Activated naive CD4-positive, alpha-beta T cell treated with anti-CD3 and anti-CD28 coated beads, Interleukin-2, amount 10 ng/mL, durations not matched to agents 7 days and 5 days (primary cell): ENCODE results near the gene LENG1.

Experiments
- CTCF ChIA-PET: fragments of 350-600 bp; sonication (Branson Sonifier 250); formaldehyde crosslinking; loops from one replicate; lab custom pipeline; 2021; ENCODE audit warnings: antibody characterized with exemption; lab: Charles Lee
- DNase-seq: peaks from one replicate; pipeline ENCODE4 v3.0.0-alpha.2; 2020
- H3K27ac Mint-ChIP-seq: one replicate; pipeline ENCODE4 v1.8.0; 2021; ENCODE audit warnings: mild to moderate bottlenecking, moderate library complexity, mixed read lengths
- H3K27me3 Mint-ChIP-seq: one replicate; pipeline ENCODE4 v1.8.0; 2021; ENCODE audit warnings: mild to moderate bottlenecking, mixed read lengths
- H3K36me3 Mint-ChIP-seq: one replicate; pipeline ENCODE4 v1.8.0; 2021; ENCODE audit warnings: mixed read lengths
- H3K4me1 Mint-ChIP-seq: one replicate; pipeline ENCODE4 v1.8.0; 2021; ENCODE audit warnings: mixed read lengths
- H3K4me3 Mint-ChIP-seq: one replicate; pipeline ENCODE4 v1.8.0; 2021; ENCODE audit warnings: mild to moderate bottlenecking, moderate library complexity, mixed read lengths
- H3K9me3 Mint-ChIP-seq: one replicate; pipeline ENCODE4 v1.8.0; 2021; ENCODE audit warnings: mixed read lengths

The LENG1 gene

GRCh38 chr19:54165222-54165621, 5.7 kb upstream of the LENG1 start:
- no peak overlapping the region for H3K4me3 Mint-ChIP-seq
- H3K27me3 Mint-ChIP-seq, result peaks cover 42% of the 10 kb centered on the region
- peaks cover 52% of the 10 kb centered on the region for H3K4me1 Mint-ChIP-seq
- no peak overlapping the region for H3K27ac Mint-ChIP-seq
- peaks cover 6% of the 10 kb centered on the region for H3K36me3 Mint-ChIP-seq
- no peaks in the 10 kb centered on the region for H3K9me3 Mint-ChIP-seq
- no peak for DNase-seq
- CTCF ChIA-PET, result interaction anchor here (1.1 to 1.5 kb wide), 2 partner anchors 28 to 65 kb away, joined by 3 to 4 read pairs; no protein-coding TSS in a partner anchor

GRCh38 chr19:54164369-54165068, 5.0 kb upstream of the LENG1 start:
- Mint-ChIP-seq H3K36me3 (peaks cover 6% of the 10 kb centered on the region), H3K4me1 (peaks cover 57% of the 10 kb centered on the region), H3K27ac (peak overlapping the region; percentile 19), H3K4me3 (peak overlapping the region; percentile 71), H3K9me3 (no peaks in the 10 kb centered on the region), H3K27me3 (peaks cover 42% of the 10 kb centered on the region)
- peak; percentile 80 for DNase-seq
- CTCF ChIA-PET, result interaction anchor here (1.1 to 1.5 kb wide), 2 partner anchors 28 to 66 kb away, joined by 3 to 4 read pairs; no protein-coding TSS in a partner anchor

- peak overlapping the region; percentile 83 for H3K27ac Mint-ChIP-seq
Measured at GRCh38 chr19:54162884-54163283, 3.4 kb upstream of the LENG1 start.

GRCh38 chr19:54162241-54162805, 2.8 kb upstream of the LENG1 start:
- Mint-ChIP-seq H3K27ac (peak overlapping the region; percentile 83), H3K27me3 (peaks cover 42% of the 10 kb centered on the region), H3K4me1 (peaks cover 68% of the 10 kb centered on the region), H3K9me3 (no peaks in the 10 kb centered on the region), H3K4me3 (peak overlapping the region; percentile 78), H3K36me3 (peaks cover 11% of the 10 kb centered on the region)
- DNase-seq, result peak; percentile 89
- CTCF ChIA-PET, result no interaction called here

More at GRCh38 chr19:54162884-54163283, 3.4 kb upstream of the LENG1 start:
- peaks cover 65% of the 10 kb centered on the region for H3K4me1 Mint-ChIP-seq
- CTCF ChIA-PET, result no interaction called here
- peak overlapping the region; percentile 78 for H3K4me3 Mint-ChIP-seq
- H3K27me3 Mint-ChIP-seq, result peaks cover 42% of the 10 kb centered on the region
- peaks cover 9% of the 10 kb centered on the region for H3K36me3 Mint-ChIP-seq
- no peak for DNase-seq
- no peaks in the 10 kb centered on the region for H3K9me3 Mint-ChIP-seq

GRCh38 chr19:54160854-54161253, 1.3 kb upstream of the LENG1 start:
- Mint-ChIP-seq H3K27ac (peak overlapping the region; percentile 98), H3K4me1 (peaks cover 79% of the 10 kb centered on the region), H3K27me3 (peaks cover 29% of the 10 kb centered on the region), H3K4me3 (peak overlapping the region; percentile 94), H3K9me3 (no peaks in the 10 kb centered on the region), H3K36me3 (peaks cover 21% of the 10 kb centered on the region)
- no peak for DNase-seq
- CTCF ChIA-PET, result no interaction called here

- DNase-seq, result peak; percentile 34
- H3K27ac Mint-ChIP-seq, result peak overlapping the region; percentile 98
- peaks cover 23% of the 10 kb centered on the region for H3K36me3 Mint-ChIP-seq
- peaks cover 79% of the 10 kb centered on the region for H3K4me1 Mint-ChIP-seq
- H3K4me3 Mint-ChIP-seq, result peak overlapping the region; percentile 94
- no peaks in the 10 kb centered on the region for H3K9me3 Mint-ChIP-seq
- H3K27me3 Mint-ChIP-seq, result peaks cover 24% of the 10 kb centered on the region
- CTCF ChIA-PET, result interaction anchor here (0.6 to 1.4 kb wide), 3 partner anchors 10 to 231 kb away, joined by 3 to 5 read pairs (median 3); partner anchors contain the start of gene MBOAT7
Measured at GRCh38 chr19:54160182-54160811, 776 bp upstream of the LENG1 start.

GRCh38 chr19:54158812-54159351, 639 bp downstream of the LENG1 start:
- Mint-ChIP-seq H3K27ac (peak overlapping the region; percentile 98), H3K4me3 (peak overlapping the region; percentile 94), H3K9me3 (no peaks in the 10 kb centered on the region), H3K27me3 (peaks cover 11% of the 10 kb centered on the region), H3K36me3 (peaks cover 31% of the 10 kb centered on the region), H3K4me1 (peaks cover 78% of the 10 kb centered on the region)
- DNase-seq, result peak; percentile 61
- CTCF ChIA-PET, result interaction anchor here (1.0 to 1.6 kb wide), 6 partner anchors 10 to 232 kb away, joined by 3 to 5 read pairs (median 4); partner anchors contain the start of genes CNOT3 and MBOAT7

- Mint-ChIP-seq H3K27me3 (no peaks in the 10 kb centered on the region), H3K36me3 (peaks cover 43% of the 10 kb centered on the region), H3K27ac (no peak overlapping the region), H3K4me3 (peak overlapping the region; percentile 19), H3K4me1 (peaks cover 64% of the 10 kb centered on the region), H3K9me3 (no peaks in the 10 kb centered on the region)
- CTCF ChIA-PET, result no interaction called here
- DNase-seq, result no peak
Measured at GRCh38 chr19:54156953-54157352, 2.6 kb downstream of the LENG1 start.

- Mint-ChIP-seq H3K4me3 (no peak overlapping the region), H3K4me1 (peaks cover 61% of the 10 kb centered on the region), H3K9me3 (no peaks in the 10 kb centered on the region)
Measured at GRCh38 chr19:54156490-54156889, 3.0 kb downstream of the LENG1 start.

GRCh38 chr19:54155694-54156093, 3.8 kb downstream of the LENG1 start:
- Mint-ChIP-seq H3K36me3 (peaks cover 52% of the 10 kb centered on the region), H3K4me1 (peaks cover 57% of the 10 kb centered on the region), H3K27me3 (no peaks in the 10 kb centered on the region), H3K9me3 (no peaks in the 10 kb centered on the region), H3K27ac (peak overlapping the region; percentile 80), H3K4me3 (no peak overlapping the region)
- DNase-seq, result no peak
- CTCF ChIA-PET, result no interaction called here

More at GRCh38 chr19:54156490-54156889, 3.0 kb downstream of the LENG1 start:
- Mint-ChIP-seq H3K27ac (peak overlapping the region; percentile 49), H3K27me3 (no peaks in the 10 kb centered on the region), H3K36me3 (peaks cover 46% of the 10 kb centered on the region)
- DNase-seq, result no peak
- CTCF ChIA-PET, result no interaction called here

- CTCF ChIA-PET, result no interaction called here
- Mint-ChIP-seq H3K4me1 (peaks cover 47% of the 10 kb centered on the region), H3K27ac (peak overlapping the region; percentile 91)
Measured at GRCh38 chr19:54154603-54155345, 4.7 kb downstream of the LENG1 start.

GRCh38 chr19:54153731-54154326, 5.7 kb downstream of the LENG1 start:
- H3K27ac Mint-ChIP-seq, result peak overlapping the region; percentile 45
- H3K4me1 Mint-ChIP-seq, result peaks cover 43% of the 10 kb centered on the region

More at GRCh38 chr19:54154603-54155345, 4.7 kb downstream of the LENG1 start:
- peak; percentile 74 for DNase-seq
- peak overlapping the region; percentile 6 for H3K4me3 Mint-ChIP-seq
- no peaks in the 10 kb centered on the region for H3K9me3 Mint-ChIP-seq
- H3K27me3 Mint-ChIP-seq, result no peaks in the 10 kb centered on the region
- H3K36me3 Mint-ChIP-seq, result peaks cover 57% of the 10 kb centered on the region

GRCh38 chr19:54152878-54153524, 6.5 kb downstream of the LENG1 start:
- Mint-ChIP-seq H3K27me3 (no peaks in the 10 kb centered on the region), H3K27ac (no peak overlapping the region), H3K4me3 (no peak overlapping the region), H3K9me3 (no peaks in the 10 kb centered on the region), H3K36me3 (peaks cover 67% of the 10 kb centered on the region), H3K4me1 (peaks cover 35% of the 10 kb centered on the region)
- DNase-seq, result no peak
- CTCF ChIA-PET, result no interaction called here

More at GRCh38 chr19:54153731-54154326, 5.7 kb downstream of the LENG1 start:
- Mint-ChIP-seq H3K9me3 (no peaks in the 10 kb centered on the region), H3K36me3 (peaks cover 66% of the 10 kb centered on the region), H3K4me3 (no peak overlapping the region), H3K27me3 (no peaks in the 10 kb centered on the region)
- CTCF ChIA-PET, result no interaction called here
- DNase-seq, result no peak
